Neural cell (in vitro differentiated cells): ENCODE measurements around the gene PRR33. TPM values are rescaled to one million over a fixed set of nuclear protein-coding genes. Genes with fewer than 3 reads are reported as not detected.

Source experiments
- H2AFZ ChIP-seq: fragments of 200-600, 300-800 bp; sonication (generic), shearing (Covaris generic); 2 replicates; pipeline ENCODE4 v1.6.0; 2014; ENCODE audit warnings: low read depth, mild to moderate bottlenecking, antibody characterized with exemption, low read length, moderate library complexity
- H3F3A ChIP-seq: fragments of 200-600 bp; shearing (Covaris generic); 2 replicates; pipeline ENCODE4 v1.6.1; 2016; ENCODE audit warnings: mild to moderate bottlenecking, moderate library complexity, mixed read lengths, antibody characterized with exemption, low read length; ENCODE audit not compliant: insufficient read depth, poor library complexity, severe bottlenecking
- H3K27ac ChIP-seq: fragments of 200-600, 300-800 bp; sonication (generic), shearing (Covaris generic); 2 replicates; pipeline ENCODE4 v1.5.1; 2014; ENCODE audit warnings: mild to moderate bottlenecking, low read length, moderate library complexity
- H3K27me3 ChIP-seq: fragments of 300-800, 200-600 bp; sonication (generic), shearing (Covaris generic); 2 replicates; pipeline ENCODE4 v1.6.0; 2014; ENCODE audit warnings: mild to moderate bottlenecking, low read depth, low read length, moderate library complexity; ENCODE audit not compliant: insufficient read depth
- H3K36me3 ChIP-seq: fragments of 300-800, 200-600 bp; sonication (generic), shearing (Covaris generic); 2 replicates; pipeline ENCODE4 v1.5.1; 2014; ENCODE audit warnings: mild to moderate bottlenecking, antibody characterized with exemption, low read length, moderate library complexity; ENCODE audit not compliant: insufficient read depth
- H3K4me2 ChIP-seq: fragments of 300-800, 200-600 bp; sonication (generic), shearing (Covaris generic); 2 replicates; pipeline ENCODE4 v1.6.0; 2014; ENCODE audit warnings: mild to moderate bottlenecking, low read length
- H3K4me3 ChIP-seq: fragments of 300-800, 200-600 bp; sonication (generic), shearing (Covaris generic); 2 replicates; pipeline ENCODE4 v1.5.1; 2014; ENCODE audit warnings: mild to moderate bottlenecking, low read length, moderate library complexity
- H3K79me2 ChIP-seq: fragments of 200-600 bp; shearing (Covaris generic); replicated peaks from 2 replicates; pipeline ENCODE4 v1.6.0; 2014; ENCODE audit warnings: mild to moderate bottlenecking, low read length, moderate library complexity; ENCODE audit not compliant: insufficient read depth
- H3K9ac ChIP-seq: fragments of 300-800, 200-600 bp; sonication (generic), shearing (Covaris generic); 2 replicates; pipeline ENCODE4 v1.6.1; 2016; ENCODE audit warnings: mild to moderate bottlenecking, low read length, mixed read lengths
- H3K9me2 ChIP-seq: fragments of 200-600 bp; shearing (Covaris generic); 2 replicates; pipeline ENCODE4 v1.6.1; 2016; ENCODE audit warnings: mild to moderate bottlenecking, low read length, mixed read lengths; ENCODE audit not compliant: insufficient read depth
- H3K9me3 ChIP-seq: fragments of 200-600, 300-800 bp; sonication (generic), shearing (Covaris generic); 2 replicates; pipeline ENCODE4 v1.6.1; 2016; ENCODE audit warnings: mild to moderate bottlenecking, mixed run types, low read length, moderate library complexity, mixed read lengths
- H4K20me1 ChIP-seq: fragments of 200-600 bp; shearing (Covaris generic); 2 replicates; pipeline ENCODE4 v1.6.1; 2016; ENCODE audit warnings: mild to moderate bottlenecking, mixed run types; ENCODE audit not compliant: insufficient read depth
- CTCF ChIP-seq: fragments of 450-650 bp; IDR thresholded peaks from 2 replicates; pipeline ENCODE4 v1.5.1; 2014; ENCODE audit warnings: antibody characterized with exemption, mild to moderate bottlenecking, moderate library complexity; ENCODE audit not compliant: poor library complexity, severe bottlenecking
- EP300 ChIP-seq: fragments of 450-650 bp; conservative IDR thresholded peaks from 2 replicates; pipeline ENCODE4 v1.6.1; 2014; ENCODE audit warnings: antibody characterized with exemption, mild to moderate bottlenecking, moderate library complexity; ENCODE audit not compliant: poor library complexity, severe bottlenecking
- EZH2 ChIP-seq: fragments of 200-600, 300-800 bp; shearing (Covaris generic), sonication (generic); IDR thresholded peaks from 2 replicates; pipeline ENCODE4 v1.6.1; 2014; ENCODE audit warnings: antibody characterized with exemption, low read length, borderline replicate concordance, mild to moderate bottlenecking; ENCODE audit not compliant: insufficient read depth, poor library complexity, severe bottlenecking
- MXI1 ChIP-seq: fragments of 450-650 bp; conservative IDR thresholded peaks from 2 replicates; pipeline ENCODE4 v1.6.1; 2014; ENCODE audit warnings: antibody characterized with exemption, mild to moderate bottlenecking; ENCODE audit not compliant: poor library complexity, severe bottlenecking
- POLR2AphosphoS5 ChIP-seq: IDR thresholded peaks from 2 replicates; pipeline ENCODE4 v1.6.1; 2012
- RAD21 ChIP-seq: fragments of 450-650 bp; conservative IDR thresholded peaks from 2 replicates; pipeline ENCODE4 v1.6.1; 2014; ENCODE audit warnings: antibody characterized with exemption, mild to moderate bottlenecking, moderate library complexity
- REST ChIP-seq: IDR thresholded peaks from 2 replicates; pipeline ENCODE4 v1.6.1; 2012; ENCODE audit warnings: borderline replicate concordance
- SMC3 ChIP-seq: fragments of 450-650 bp; conservative IDR thresholded peaks from 2 replicates; pipeline ENCODE4 v1.6.1; 2014; ENCODE audit warnings: antibody characterized with exemption, mild to moderate bottlenecking, moderate library complexity; ENCODE audit not compliant: poor library complexity
- TAF1 ChIP-seq: IDR thresholded peaks from 2 replicates; pipeline ENCODE4 v1.6.1; 2012; ENCODE audit warnings: low read depth
- polyA plus RNA-seq: library from polyadenylated mRNA; depleted of rRNA; stranded (reverse); fragments of >200 nt; gene quantifications from 2 replicates; pipeline ENCODE4 v1.2.3, GENCODE V29; 2014

PRR33 gene
- polyA plus RNA-seq, 1 donor from 2014 or later = not detected

- Histone ChIP-seq H3K9me3 (no peaks in the 10 kb centered on the region), H4K20me1 (no peaks in the 10 kb centered on the region), H2AFZ (no peak overlapping the region), H3K27me3 (no peaks in the 10 kb centered on the region), H3F3A (no peaks in the 10 kb centered on the region), H3K36me3 (no peaks in the 10 kb centered on the region), H3K4me3 (no peak overlapping the region), H3K79me2 (no peaks in the 10 kb centered on the region), H3K9ac (no peak overlapping the region), H3K9me2 (no peaks in the 10 kb centered on the region), H3K27ac (no peak overlapping the region), H3K4me2 (no peak overlapping the region)
- TF ChIP-seq CTCF = no peak
- no peak for TF ChIP-seq TAF1
- TF ChIP-seq RAD21 = no peak
Observed at GRCh38 chr11:1929621-1930461, 38.1 kb upstream of the PRR33 start.

- H3K27ac ChIP-seq = no peak overlapping the region
- H3K79me2 ChIP-seq = no peaks in the 10 kb centered on the region
- TF ChIP-seq TAF1 = no peak
- TF ChIP-seq RAD21 = no peak
- TF ChIP-seq EZH2 = no peak
- TF ChIP-seq EP300 = no peak
- no peak for TF ChIP-seq REST
- no peak for TF ChIP-seq CTCF
- TF ChIP-seq POLR2AphosphoS5 = no peak
- no peak for TF ChIP-seq MXI1
- no peak for TF ChIP-seq SMC3
- H3K4me2 ChIP-seq = no peak overlapping the region
- no peaks in the 10 kb centered on the region for H3F3A ChIP-seq
- no peaks in the 10 kb centered on the region for H4K20me1 ChIP-seq
- no peaks in the 10 kb centered on the region for H3K36me3 ChIP-seq
- H3K9me3 ChIP-seq = no peaks in the 10 kb centered on the region
- no peaks in the 10 kb centered on the region for H3K27me3 ChIP-seq
- H3K9ac ChIP-seq = no peak overlapping the region
- H2AFZ ChIP-seq = no peak overlapping the region
- no peaks in the 10 kb centered on the region for H3K9me2 ChIP-seq
- H3K4me3 ChIP-seq = no peak overlapping the region
Observed at GRCh38 chr11:1928891-1929541, 37.3 kb upstream of the PRR33 start.
